ENCODE data around the gene CDH23. TPM values are rescaled to one million over a fixed set of nuclear protein-coding genes. Genes with fewer than 3 reads are reported as not detected.

CDH23 gene
- total and polyA plus RNA-seq, 2 experiments from 2014 or later: 0.08 TPM; not detected in 1

DNA sequence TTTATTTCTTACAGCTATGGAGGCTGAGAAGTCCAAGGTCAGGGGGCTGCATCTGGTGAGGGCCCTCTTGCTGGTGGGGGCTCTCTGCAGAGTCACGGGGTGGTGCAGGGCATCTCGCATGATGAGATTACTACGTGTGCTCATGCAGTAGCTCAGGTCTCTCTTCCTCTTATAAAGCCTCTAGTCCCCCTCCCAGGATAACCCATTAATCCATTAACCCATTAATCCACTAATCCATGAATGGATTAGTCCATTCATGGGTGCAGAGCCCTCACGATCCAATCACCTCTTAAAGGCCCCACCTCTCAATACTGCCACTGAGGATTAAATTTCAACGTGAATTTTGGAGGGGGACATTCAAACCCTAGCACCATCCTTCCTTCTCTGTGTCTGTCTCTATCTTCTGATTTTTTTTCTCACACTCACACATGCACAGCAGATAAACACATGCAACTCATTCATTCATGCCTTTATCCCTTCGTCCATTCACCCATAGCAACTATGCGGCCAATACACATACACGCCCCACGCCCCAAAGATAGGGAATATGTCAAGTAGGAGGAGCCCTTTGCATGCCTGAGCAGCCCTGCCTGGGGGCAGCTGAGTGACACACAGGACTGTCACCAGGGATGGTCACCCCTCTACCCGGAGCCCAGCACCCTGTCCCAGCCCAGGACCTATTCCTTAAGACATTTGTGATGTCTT, 236.3 kb downstream of the CDH23 start:
- Histone ChIP-seq H4K20me1 (ENCODE audit: insufficient read depth) (no peaks in the 10 kb centered on the region), H3K4me1 (ENCODE audit: insufficient read depth) (no peaks in the 10 kb centered on the region), H3K27me3 (replicated peaks; ENCODE audit: insufficient read depth) (peaks cover 23% of the 10 kb centered on the region; the same call in 1 of the 2 replicates), H3K4me2 (ENCODE audit: unreplicated experiment) (no peak overlapping the region), H3F3A (ENCODE audit: insufficient read depth) (no peaks in the 10 kb centered on the region), H3K4me3 (no peak overlapping the region), H3K9ac (no peak overlapping the region), H3K36me3 (ENCODE audit: low read depth) (no peaks in the 10 kb centered on the region), H3K79me2 (ENCODE audit: insufficient read depth) (no peaks in the 10 kb centered on the region), H3K27ac (no peak overlapping the region), H3K9me2 (ENCODE audit: insufficient read depth) (no peaks in the 10 kb centered on the region), H3K9me3 (ENCODE audit: low read depth) (no peaks in the 10 kb centered on the region), H2AFZ (no peak overlapping the region)
- in situ Hi-C loops (cut with MboI): no loop called here
- 65 to 67% methylated on average over 10 of the region's 10 CpGs for WGBS, 2 experiments (ENCODE audit: low coverage in 1 of 2, low lambda C conversion rate in 2 of 2, missing lambda C conversion rate in 2 of 2)
- TF ChIP-seq EZH2phosphoT487 (IDR thresholded peaks at IDR 0.05; ENCODE audit: insufficient read depth, low read depth): no peak
- no peak for TF ChIP-seq EZH2 (IDR thresholded peaks at IDR 0.05; ENCODE audit: insufficient read depth, poor library complexity, severe bottlenecking)
- no peak for DNase-seq

DNA sequence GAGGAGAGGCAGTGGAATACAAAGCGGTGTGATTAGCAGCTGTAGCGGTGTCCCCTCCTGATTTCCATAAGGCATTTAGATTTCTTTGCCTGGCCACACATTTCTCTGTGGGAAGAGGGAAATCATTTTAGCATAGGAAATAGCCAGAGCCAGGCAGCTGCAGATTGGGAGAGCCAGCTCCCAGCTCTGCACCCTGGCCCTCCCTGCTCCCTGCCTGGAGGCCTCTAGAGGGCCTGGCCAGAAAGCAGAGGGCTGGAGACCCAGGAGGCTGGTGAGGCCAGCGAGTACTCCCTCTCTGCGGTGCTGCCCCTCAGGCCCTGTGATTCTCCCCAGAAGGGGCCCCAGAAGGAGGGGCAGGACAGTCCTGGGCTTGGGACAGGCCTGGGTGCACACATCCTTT, 237.2 kb downstream of the CDH23 start:
- H3K79me2 ChIP-seq (ENCODE audit: insufficient read depth): no peaks in the 10 kb centered on the region
- in situ Hi-C loops (cut with MboI): no loop called here
- H3K4me2 ChIP-seq (ENCODE audit: unreplicated experiment): no peak overlapping the region
- no peak overlapping the region for H3K27ac ChIP-seq
- no peaks in the 10 kb centered on the region for H3K4me1 ChIP-seq (ENCODE audit: insufficient read depth)
- 67 to 68% methylated on average over 4 of the region's 4 CpGs for WGBS, 2 experiments (ENCODE audit: low coverage in 1 of 2, low lambda C conversion rate in 2 of 2, missing lambda C conversion rate in 2 of 2)
- TF ChIP-seq EZH2 (IDR thresholded peaks at IDR 0.05; ENCODE audit: insufficient read depth, poor library complexity, severe bottlenecking) (no peak), EZH2phosphoT487 (IDR thresholded peaks at IDR 0.05; ENCODE audit: insufficient read depth, low read depth) (no peak)
- no peaks in the 10 kb centered on the region for H3F3A ChIP-seq (ENCODE audit: insufficient read depth)
- H3K4me3 ChIP-seq: no peak overlapping the region
- H3K27me3 ChIP-seq (replicated peaks; ENCODE audit: insufficient read depth): peaks cover 23% of the 10 kb centered on the region; the same call in 1 of the 2 replicates
- DNase-seq: no peak
- no peaks in the 10 kb centered on the region for H4K20me1 ChIP-seq (ENCODE audit: insufficient read depth)
- H3K36me3 ChIP-seq (ENCODE audit: low read depth): no peaks in the 10 kb centered on the region
- no peaks in the 10 kb centered on the region for H3K9me2 ChIP-seq (ENCODE audit: insufficient read depth)
- H2AFZ ChIP-seq: no peak overlapping the region
- no peaks in the 10 kb centered on the region for H3K9me3 ChIP-seq (ENCODE audit: low read depth)
- no peak overlapping the region for H3K9ac ChIP-seq

DNA sequence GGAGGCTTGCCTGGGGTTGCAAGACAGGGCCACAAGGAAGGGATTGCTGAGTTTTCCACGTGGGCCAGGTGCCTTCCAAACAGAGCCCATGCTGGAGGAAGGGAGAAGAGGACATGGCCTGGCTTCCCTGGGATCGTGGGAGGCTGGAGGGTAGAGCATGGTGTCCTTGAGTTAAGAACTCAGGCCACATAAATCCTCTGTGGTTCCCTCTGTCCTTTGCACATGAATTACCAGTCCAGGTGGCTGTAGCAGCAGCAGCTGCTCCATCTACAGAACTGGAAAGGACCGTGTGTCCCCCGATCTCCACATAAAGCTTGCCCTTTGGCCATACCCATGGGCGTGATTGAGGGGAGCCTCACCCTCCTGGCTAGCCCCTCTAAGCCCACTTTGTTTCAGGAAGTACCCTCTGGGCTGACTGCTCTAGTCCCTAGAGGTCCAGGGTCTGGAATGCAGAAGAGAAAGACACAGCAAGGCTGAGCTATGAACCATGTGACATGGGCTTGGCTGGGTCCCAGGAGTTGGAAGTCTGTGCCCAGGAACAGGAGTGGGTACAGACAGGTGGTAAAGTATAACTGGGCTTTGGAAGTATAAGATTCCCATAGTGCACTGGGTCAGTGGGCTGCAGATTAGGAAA, 237.9 kb downstream of the CDH23 start:
- no peaks in the 10 kb centered on the region for H3F3A ChIP-seq (ENCODE audit: insufficient read depth)
- no peaks in the 10 kb centered on the region for H3K79me2 ChIP-seq (ENCODE audit: insufficient read depth)
- H3K9ac ChIP-seq: no peak overlapping the region
- H3K27ac ChIP-seq: no peak overlapping the region
- no peaks in the 10 kb centered on the region for H3K4me1 ChIP-seq (ENCODE audit: insufficient read depth)
- H3K36me3 ChIP-seq (ENCODE audit: low read depth): no peaks in the 10 kb centered on the region
- in situ Hi-C loops (cut with MboI): no loop called here
- 45 to 48% methylated on average over 5 of the region's 5 CpGs for WGBS, 2 experiments (ENCODE audit: low coverage in 1 of 2, low lambda C conversion rate in 2 of 2, missing lambda C conversion rate in 2 of 2)
- no peaks in the 10 kb centered on the region for H3K9me3 ChIP-seq (ENCODE audit: low read depth)
- H3K9me2 ChIP-seq (ENCODE audit: insufficient read depth): no peaks in the 10 kb centered on the region
- peaks cover 23% of the 10 kb centered on the region; the same call in 1 of the 2 replicates for H3K27me3 ChIP-seq (replicated peaks; ENCODE audit: insufficient read depth)
- no peak for DNase-seq
- H4K20me1 ChIP-seq (ENCODE audit: insufficient read depth): no peaks in the 10 kb centered on the region
- no peak overlapping the region for H3K4me2 ChIP-seq (ENCODE audit: unreplicated experiment)
- no peak for TF ChIP-seq EZH2 (IDR thresholded peaks at IDR 0.05; ENCODE audit: insufficient read depth, poor library complexity, severe bottlenecking)
- no peak for TF ChIP-seq EZH2phosphoT487 (IDR thresholded peaks at IDR 0.05; ENCODE audit: insufficient read depth, low read depth)
- no peak overlapping the region for H3K4me3 ChIP-seq
- H2AFZ ChIP-seq: no peak overlapping the region

DNA sequence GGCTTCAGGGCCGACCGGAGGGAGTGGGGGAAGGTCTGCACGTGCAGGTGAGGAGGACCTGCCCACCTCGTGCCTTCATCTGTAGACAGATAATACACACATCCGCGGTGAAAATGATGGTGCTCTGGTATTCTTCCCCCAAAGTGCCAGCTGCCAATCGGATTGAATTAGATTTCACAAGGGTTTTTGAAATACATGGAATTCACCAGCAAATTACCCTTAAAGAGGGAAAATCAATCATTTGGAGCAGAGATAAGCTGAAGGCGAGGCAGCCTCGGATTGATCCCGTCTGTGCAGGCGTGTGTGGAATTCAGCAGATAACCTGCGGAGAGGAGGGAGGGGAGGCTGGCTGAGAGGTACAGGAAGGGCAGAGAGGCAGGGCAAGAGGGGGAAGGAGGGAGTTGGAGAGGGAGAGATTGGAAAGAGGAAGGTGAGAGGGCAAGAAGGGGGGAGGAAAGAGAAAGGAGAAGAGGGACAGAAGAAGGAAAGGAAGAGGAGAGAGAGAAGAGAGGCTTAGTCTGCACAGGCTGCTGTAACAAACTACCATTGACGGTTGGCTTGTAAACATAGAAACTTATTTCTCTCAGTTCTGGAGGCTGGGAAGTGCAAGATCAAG, 238.6 kb downstream of the CDH23 start:
- H3K9ac ChIP-seq: no peak overlapping the region
- H3F3A ChIP-seq (ENCODE audit: insufficient read depth): no peaks in the 10 kb centered on the region
- H3K9me3 ChIP-seq (ENCODE audit: low read depth): no peaks in the 10 kb centered on the region
- no peak overlapping the region for H3K4me3 ChIP-seq
- in situ Hi-C loops (cut with MboI): no loop called here
- H4K20me1 ChIP-seq (ENCODE audit: insufficient read depth): no peaks in the 10 kb centered on the region
- no peak overlapping the region for H2AFZ ChIP-seq
- H3K4me2 ChIP-seq (ENCODE audit: unreplicated experiment): no peak overlapping the region
- TF ChIP-seq EZH2phosphoT487 (IDR thresholded peaks at IDR 0.05; ENCODE audit: insufficient read depth, low read depth): no peak
- TF ChIP-seq EZH2 (IDR thresholded peaks at IDR 0.05; ENCODE audit: insufficient read depth, poor library complexity, severe bottlenecking): no peak
- H3K4me1 ChIP-seq (ENCODE audit: insufficient read depth): no peaks in the 10 kb centered on the region
- no peak for DNase-seq
- H3K9me2 ChIP-seq (ENCODE audit: insufficient read depth): no peaks in the 10 kb centered on the region
- 49 to 57% methylated on average over 13 of the region's 13 CpGs for WGBS, 2 experiments (ENCODE audit: low coverage in 1 of 2, low lambda C conversion rate in 2 of 2, missing lambda C conversion rate in 2 of 2)
- no peak overlapping the region for H3K27ac ChIP-seq
- H3K36me3 ChIP-seq (ENCODE audit: low read depth): no peaks in the 10 kb centered on the region
- H3K27me3 ChIP-seq (replicated peaks; ENCODE audit: insufficient read depth): peaks cover 23% of the 10 kb centered on the region; the same call in 1 of the 2 replicates
- H3K79me2 ChIP-seq (ENCODE audit: insufficient read depth): no peaks in the 10 kb centered on the region

Data from GM23248 (cell line).